ENCODE results near the gene ZC3H18.

The ZC3H18 gene

GRCh38 chr16:88593061-88593460 lies 22.9 kb downstream of the ZC3H18 start:
- Mint-ChIP-seq H3K36me3 (peaks cover 33% of the 10 kb centered on the region), H3K4me1 (peaks cover 12% of the 10 kb centered on the region), H3K27me3 (no peaks in the 10 kb centered on the region), H3K9me3 (no peaks in the 10 kb centered on the region), H3K4me3 (no peak overlapping the region), H3K27ac (peak overlapping the region; percentile 10)
- DNase-seq, result no peak
- CTCF ChIA-PET, result no interaction called here

- peaks cover 29% of the 10 kb centered on the region for H3K36me3 Mint-ChIP-seq
- CTCF ChIA-PET, result no interaction called here
Observed at GRCh38 chr16:88593489-88593888, 23.3 kb downstream of the ZC3H18 start.

GRCh38 chr16:88593910-88594309 lies 23.7 kb downstream of the ZC3H18 start:
- H3K4me1 Mint-ChIP-seq, result peaks cover 6% of the 10 kb centered on the region

More at GRCh38 chr16:88593489-88593888, 23.3 kb downstream of the ZC3H18 start:
- Mint-ChIP-seq H3K4me3 (no peak overlapping the region), H3K27ac (peak overlapping the region; percentile 10), H3K4me1 (peaks cover 8% of the 10 kb centered on the region), H3K27me3 (no peaks in the 10 kb centered on the region), H3K9me3 (no peaks in the 10 kb centered on the region)
- no peak for DNase-seq

GRCh38 chr16:88595101-88595500 lies 24.9 kb downstream of the ZC3H18 start:
- CTCF ChIA-PET, result no interaction called here
- Mint-ChIP-seq H3K27me3 (no peaks in the 10 kb centered on the region), H3K9me3 (no peaks in the 10 kb centered on the region), H3K4me1 (no peaks in the 10 kb centered on the region), H3K4me3 (no peak overlapping the region), H3K36me3 (peaks cover 26% of the 10 kb centered on the region), H3K27ac (no peak overlapping the region)
- no peak for DNase-seq

More at GRCh38 chr16:88593910-88594309, 23.7 kb downstream of the ZC3H18 start:
- Mint-ChIP-seq H3K4me3 (no peak overlapping the region), H3K27ac (no peak overlapping the region), H3K36me3 (peaks cover 27% of the 10 kb centered on the region), H3K27me3 (no peaks in the 10 kb centered on the region), H3K9me3 (no peaks in the 10 kb centered on the region)
- CTCF ChIA-PET, result no interaction called here
- no peak for DNase-seq

GRCh38 chr16:88595921-88596320 lies 25.7 kb downstream of the ZC3H18 start:
- DNase-seq, result no peak
- Mint-ChIP-seq H3K27ac (no peak overlapping the region), H3K36me3 (peaks cover 28% of the 10 kb centered on the region), H3K4me3 (no peak overlapping the region), H3K4me1 (no peaks in the 10 kb centered on the region), H3K27me3 (no peaks in the 10 kb centered on the region), H3K9me3 (no peaks in the 10 kb centered on the region)
- CTCF ChIA-PET, result no interaction called here

- no peaks in the 10 kb centered on the region for H3K9me3 Mint-ChIP-seq
Observed at GRCh38 chr16:88596483-88596882, 26.3 kb downstream of the ZC3H18 start.

GRCh38 chr16:88597856-88598491 lies 27.8 kb downstream of the ZC3H18 start:
- H3K36me3 Mint-ChIP-seq, result peaks cover 30% of the 10 kb centered on the region

More at GRCh38 chr16:88596483-88596882, 26.3 kb downstream of the ZC3H18 start:
- CTCF ChIA-PET, result no interaction called here
- H3K4me3 Mint-ChIP-seq, result no peak overlapping the region
- H3K27ac Mint-ChIP-seq, result no peak overlapping the region
- DNase-seq, result no peak
- H3K27me3 Mint-ChIP-seq, result no peaks in the 10 kb centered on the region
- H3K36me3 Mint-ChIP-seq, result peaks cover 31% of the 10 kb centered on the region
- no peaks in the 10 kb centered on the region for H3K4me1 Mint-ChIP-seq

GRCh38 chr16:88599092-88599733 lies 29.0 kb downstream of the ZC3H18 start:
- Mint-ChIP-seq H3K9me3 (no peaks in the 10 kb centered on the region), H3K27me3 (no peaks in the 10 kb centered on the region), H3K4me1 (no peaks in the 10 kb centered on the region), H3K27ac (peak overlapping the region; percentile 56), H3K4me3 (no peak overlapping the region), H3K36me3 (peaks cover 29% of the 10 kb centered on the region)
- DNase-seq, result no peak
- CTCF ChIA-PET, result no interaction called here

More at GRCh38 chr16:88597856-88598491, 27.8 kb downstream of the ZC3H18 start:
- CTCF ChIA-PET, result interaction anchor here (0.7 kb wide), 1 partner anchor 94 kb away, joined by 3 read pairs; no protein-coding TSS in a partner anchor
- DNase-seq, result no peak
- H3K4me3 Mint-ChIP-seq, result no peak overlapping the region
- no peaks in the 10 kb centered on the region for H3K4me1 Mint-ChIP-seq
- H3K27me3 Mint-ChIP-seq, result no peaks in the 10 kb centered on the region
- no peak overlapping the region for H3K27ac Mint-ChIP-seq
- H3K9me3 Mint-ChIP-seq, result no peaks in the 10 kb centered on the region

- no peak for DNase-seq
- Mint-ChIP-seq H3K36me3 (peaks cover 27% of the 10 kb centered on the region), H3K9me3 (no peaks in the 10 kb centered on the region), H3K27ac (no peak overlapping the region), H3K27me3 (no peaks in the 10 kb centered on the region), H3K4me1 (no peaks in the 10 kb centered on the region), H3K4me3 (no peak overlapping the region)
- CTCF ChIA-PET, result no interaction called here
Observed at GRCh38 chr16:88599825-88600538, 29.8 kb downstream of the ZC3H18 start.

GRCh38 chr16:88600539-88600896 lies 30.3 kb downstream of the ZC3H18 start:
- Mint-ChIP-seq H3K36me3 (peaks cover 25% of the 10 kb centered on the region), H3K27me3 (no peaks in the 10 kb centered on the region), H3K4me1 (no peaks in the 10 kb centered on the region), H3K9me3 (no peaks in the 10 kb centered on the region), H3K27ac (no peak overlapping the region), H3K4me3 (no peak overlapping the region)
- CTCF ChIA-PET, result no interaction called here
- DNase-seq, result no peak

- Mint-ChIP-seq H3K27me3 (no peaks in the 10 kb centered on the region), H3K27ac (peak overlapping the region; percentile 67), H3K36me3 (peaks cover 25% of the 10 kb centered on the region), H3K4me1 (no peaks in the 10 kb centered on the region), H3K4me3 (no peak overlapping the region), H3K9me3 (no peaks in the 10 kb centered on the region)
- CTCF ChIA-PET, result no interaction called here
- no peak for DNase-seq
Observed at GRCh38 chr16:88601313-88602036, 31.3 kb downstream of the ZC3H18 start.

GRCh38 chr16:88602091-88602490 lies 31.9 kb downstream of the ZC3H18 start:
- no peak overlapping the region for H3K4me3 Mint-ChIP-seq
- no peaks in the 10 kb centered on the region for H3K27me3 Mint-ChIP-seq
- no peaks in the 10 kb centered on the region for H3K9me3 Mint-ChIP-seq
- DNase-seq, result no peak
- CTCF ChIA-PET, result no interaction called here
- H3K4me1 Mint-ChIP-seq, result no peaks in the 10 kb centered on the region
- peaks cover 25% of the 10 kb centered on the region for H3K36me3 Mint-ChIP-seq
- H3K27ac Mint-ChIP-seq, result no peak overlapping the region

- Mint-ChIP-seq H3K36me3 (peaks cover 34% of the 10 kb centered on the region), H3K4me3 (no peak overlapping the region), H3K27ac (no peak overlapping the region), H3K9me3 (no peaks in the 10 kb centered on the region), H3K27me3 (no peaks in the 10 kb centered on the region), H3K4me1 (no peaks in the 10 kb centered on the region)
- no peak for DNase-seq
- CTCF ChIA-PET, result no interaction called here
Observed at GRCh38 chr16:88605186-88606147, 35.3 kb downstream of the ZC3H18 start.

Data from activated naive CD4-positive, alpha-beta T cell treated with anti-CD3 and anti-CD28 coated beads, Interleukin-2, amount 10 ng/mL, durations not matched to agents 7 days and 5 days (primary cell).